Ishikawa (cell line): ENCODE measurements around the gene CEP68.

ENCODE experiments used
- CEBPB ChIP-seq: IDR thresholded peaks from 2 replicates; pipeline ENCODE4 v1.6.1; 2012
- CREB1 ChIP-seq: IDR thresholded peaks from 2 replicates; pipeline ENCODE4 v1.6.1; 2012; ENCODE audit warnings: low read depth
- EP300 ChIP-seq: IDR thresholded peaks from 2 replicates; pipeline ENCODE4 v1.6.1; 2012; ENCODE audit warnings: borderline replicate concordance
- FOXM1 ChIP-seq: IDR thresholded peaks from 2 replicates; pipeline ENCODE4 v1.6.1; 2012; ENCODE audit warnings: low read depth, borderline replicate concordance
- NFIC ChIP-seq: IDR thresholded peaks from 2 replicates; pipeline ENCODE4 v1.6.1; 2012
- YY1 ChIP-seq: IDR thresholded peaks from 2 replicates; pipeline ENCODE4 v1.6.1; 2012; ENCODE audit warnings: low read depth
- ZBTB7A ChIP-seq: IDR thresholded peaks from 2 replicates; pipeline ENCODE4 v1.6.1; 2012; ENCODE audit warnings: low read depth
- TF ChIP-seq, protein P1 (sequence below): IDR thresholded peaks from 2 replicates; pipeline ENCODE4 v1.6.1; 2012
- TF ChIP-seq, protein P2 (sequence below): IDR thresholded peaks from 2 replicates; pipeline ENCODE4 v1.6.1; 2012

CEP68 gene

DNA sequence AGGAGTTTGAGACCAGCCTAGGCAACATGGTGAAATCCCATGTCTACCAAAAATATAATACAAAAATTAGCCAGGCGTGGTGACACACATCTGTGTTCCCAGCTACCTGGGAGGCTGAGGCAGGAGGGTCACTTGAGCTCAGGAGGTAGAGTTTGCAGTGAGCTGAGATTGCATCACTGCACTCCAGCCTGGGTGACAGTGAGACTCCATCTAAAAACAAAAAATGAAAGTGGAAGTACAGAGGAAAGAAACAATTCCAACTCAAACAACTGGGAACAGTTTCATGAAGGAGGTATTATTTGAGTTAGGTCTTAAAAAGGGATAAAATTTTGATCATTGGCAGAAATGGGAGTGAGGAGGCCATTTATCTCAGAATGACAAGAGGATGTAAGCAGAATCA is 80.0 kb downstream of the CEP68 start:
- TF ChIP-seq, protein P1, sequence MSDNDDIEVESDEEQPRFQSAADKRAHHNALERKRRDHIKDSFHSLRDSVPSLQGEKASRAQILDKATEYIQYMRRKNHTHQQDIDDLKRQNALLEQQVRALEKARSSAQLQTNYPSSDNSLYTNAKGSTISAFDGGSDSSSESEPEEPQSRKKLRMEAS = no peak
- TF ChIP-seq, protein P2, sequence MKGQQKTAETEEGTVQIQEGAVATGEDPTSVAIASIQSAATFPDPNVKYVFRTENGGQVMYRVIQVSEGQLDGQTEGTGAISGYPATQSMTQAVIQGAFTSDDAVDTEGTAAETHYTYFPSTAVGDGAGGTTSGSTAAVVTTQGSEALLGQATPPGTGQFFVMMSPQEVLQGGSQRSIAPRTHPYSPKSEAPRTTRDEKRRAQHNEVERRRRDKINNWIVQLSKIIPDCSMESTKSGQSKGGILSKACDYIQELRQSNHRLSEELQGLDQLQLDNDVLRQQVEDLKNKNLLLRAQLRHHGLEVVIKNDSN = no peak
- TF ChIP-seq NFIC (no peak), CEBPB (no peak), CREB1 (no peak), YY1 (no peak), ZBTB7A (no peak), FOXM1 (no peak), EP300 (no peak)
